Measurements from ENCODE around the gene RAI1.

The RAI1 gene

GRCh38 chr17:17771498-17772201, 90.4 kb downstream of the RAI1 start:
- peak in 1 of 10 donors; percentile 69 for DNase-seq
- intact Hi-C loops (cut with DNase I) = no loop called here

- intact Hi-C loops (cut with DNase I) = no loop called here
- no peak for DNase-seq
Measured at GRCh38 chr17:17772231-17772630, 91.0 kb downstream of the RAI1 start.

GRCh38 chr17:17774009-17774881, 93.0 kb downstream of the RAI1 start:
- peak in 2 of 10 donors; percentile 48 to 86 for DNase-seq
- intact Hi-C loops (cut with DNase I) = no loop called here

- intact Hi-C loops (cut with DNase I) = loop anchor here (5.0 kb wide), 1 partner anchor 35 kb away; no protein-coding TSS in a partner anchor
- DNase-seq = no peak
Measured at GRCh38 chr17:17776889-17777288, 95.6 kb downstream of the RAI1 start.

- peak in 4 of 10 donors; percentile 47 to 94 (median 77) for DNase-seq
Measured at GRCh38 chr17:17778308-17779014, 97.2 kb downstream of the RAI1 start.

GRCh38 chr17:17779015-17779611, 97.9 kb downstream of the RAI1 start:
- DNase-seq = peak in 3 of 10 donors; percentile 25 to 79 (median 38)

More at GRCh38 chr17:17778308-17779014, 97.2 kb downstream of the RAI1 start:
- intact Hi-C loops (cut with DNase I) = loop anchor here (5.0 kb wide), 1 partner anchor 36 kb away; no protein-coding TSS in a partner anchor

GRCh38 chr17:17780922-17781590, 99.8 kb downstream of the RAI1 start:
- intact Hi-C loops (cut with DNase I) = no loop called here
- peak in 4 of 10 donors; percentile 25 to 90 (median 68) for DNase-seq

More at GRCh38 chr17:17779015-17779611, 97.9 kb downstream of the RAI1 start:
- intact Hi-C loops (cut with DNase I) = loop anchor here (5.0 kb wide), 1 partner anchor 37 kb away; no protein-coding TSS in a partner anchor

GRCh38 chr17:17781591-17782496, 100.6 kb downstream of the RAI1 start:
- intact Hi-C loops (cut with DNase I) = no loop called here

GRCh38 chr17:17782523-17783115, 101.4 kb downstream of the RAI1 start:
- peak in 3 of 10 donors; percentile 29 to 86 (median 83) for DNase-seq
- intact Hi-C loops (cut with DNase I) = no loop called here

More at GRCh38 chr17:17781591-17782496, 100.6 kb downstream of the RAI1 start:
- DNase-seq = peak; percentile 75 to 98 (median 88)

- intact Hi-C loops (cut with DNase I) = no loop called here
- DNase-seq = peak in 8 of 10 donors; percentile 49 to 92 (median 58)
Measured at GRCh38 chr17:17783116-17783824, 102.0 kb downstream of the RAI1 start.

GRCh38 chr17:17783825-17784656, 102.8 kb downstream of the RAI1 start:
- peak in 9 of 10 donors; percentile 53 to 94 (median 68) for DNase-seq
- intact Hi-C loops (cut with DNase I) = no loop called here

- DNase-seq = peak in 4 of 10 donors; percentile 45 to 89 (median 48)
- intact Hi-C loops (cut with DNase I) = loop anchor here (5.0 kb wide), 1 partner anchor 38 kb away; no protein-coding TSS in a partner anchor
Measured at GRCh38 chr17:17784657-17785267, 103.5 kb downstream of the RAI1 start.

GRCh38 chr17:17785407-17785806, 104.1 kb downstream of the RAI1 start:
- peak in 1 of 10 donors; percentile 75 for DNase-seq
- intact Hi-C loops (cut with DNase I) = loop anchor here (5.0 kb wide), 1 partner anchor 37 kb away; no protein-coding TSS in a partner anchor

- intact Hi-C loops (cut with DNase I) = loop anchor here (5.0 kb wide), 1 partner anchor 35 kb away; no protein-coding TSS in a partner anchor
- DNase-seq = no peak
Measured at GRCh38 chr17:17786998-17787397, 105.7 kb downstream of the RAI1 start.

- intact Hi-C loops (cut with DNase I) = loop anchor here (5.0 kb wide), 1 partner anchor 35 kb away; no protein-coding TSS in a partner anchor
- peak in 1 of 10 donors; percentile 77 for DNase-seq
Measured at GRCh38 chr17:17787568-17787967, 106.3 kb downstream of the RAI1 start.

GRCh38 chr17:17788967-17789366, 107.7 kb downstream of the RAI1 start:
- intact Hi-C loops (cut with DNase I) = loop anchor here (5.0 kb wide), 1 partner anchor 33 kb away; no protein-coding TSS in a partner anchor

More at GRCh38 chr17:17788967-17789366, 107.7 kb downstream of the RAI1 start:
- DNase-seq = no peak

Data from posterior cingulate gyrus (tissue), 11 donors.